Panc1 (cell line): Measurements from ENCODE around the gene DGCR8. TPM values are rescaled to one million over a fixed set of nuclear protein-coding genes. Genes with fewer than 3 reads are reported as not detected.

ENCODE experiments used
- ATAC-seq: fragments of 200-7000 bp; cut with Tn5 transposase; 2 replicates; pipeline ENCODE4 v1.9.1; 2020; ENCODE audit warnings: mild to moderate bottlenecking, moderate library complexity
- BruUV-seq: library from RNA; stranded (reverse); fragments of 400-500 nt; replicated peaks from 2 replicates; lab custom pipeline; 2021; lab: Mats Ljungman, UMichigan
- CTCF ChIA-PET: fragments of 300-600 bp; sonication (Branson Sonifier 250); formaldehyde crosslinking; loops from one replicate; lab custom pipeline; 2022; ENCODE audit warnings: antibody characterized with exemption; lab: Charles Lee
- POLR2A ChIA-PET: fragments of 300-600 bp; sonication (Branson Sonifier 250); formaldehyde crosslinking; loops from one replicate; lab custom pipeline; 2022; ENCODE audit warnings: antibody characterized with exemption; lab: Charles Lee
- DNase-seq: peaks from one replicate; pipeline ENCODE4 v3.0.0-alpha.2; 2010; ENCODE audit warnings: low read depth, low spot score
- H3K27ac ChIP-seq: 2 replicates; pipeline ENCODE4 v1.5.1; 2011; ENCODE audit warnings: mild to moderate bottlenecking, low read length, inconsistent platforms
- H3K27me3 ChIP-seq: fragments of 200-500 bp; sonication (Bioruptor generic); 2 replicates; pipeline ENCODE4 v1.6.0; 2014; ENCODE audit warnings: low read length, inconsistent platforms; ENCODE audit not compliant: control insufficient read depth, insufficient read depth
- H3K36me3 ChIP-seq: fragments of 200-500 bp; sonication (Bioruptor generic); 2 replicates; pipeline ENCODE4 v1.5.1; 2014; ENCODE audit warnings: inconsistent platforms, mild to moderate bottlenecking, low read length, moderate library complexity; ENCODE audit not compliant: control insufficient read depth, insufficient read depth
- H3K4me1 ChIP-seq: 2 replicates; pipeline ENCODE4 v1.5.1; 2011; ENCODE audit warnings: inconsistent platforms, mild to moderate bottlenecking, low read length, moderate library complexity; ENCODE audit not compliant: control insufficient read depth, insufficient read depth
- H3K4me3 ChIP-seq, 2 experiments: 2 replicates each; pipeline ENCODE4 v1.5.1; 2011 to 2012; ENCODE audit warnings: low read depth in 2 of 2, low read length in 2 of 2, mild to moderate bottlenecking in 2 of 2, inconsistent platforms in 1 of 2, moderate library complexity in 1 of 2
- H3K9me3 ChIP-seq: fragments of 200-500 bp; sonication (Bioruptor generic); 2 replicates; pipeline ENCODE4 v1.5.1; 2014; ENCODE audit warnings: low read depth, mild to moderate bottlenecking, inconsistent platforms, low read length, moderate library complexity; ENCODE audit not compliant: control insufficient read depth, insufficient read depth
- CTCF ChIP-seq: fragments of 450-650 bp; IDR thresholded peaks from 2 replicates; pipeline ENCODE4 v1.5.1; 2017; ENCODE audit warnings: mild to moderate bottlenecking
- POLR2AphosphoS5 ChIP-seq: IDR thresholded peaks from 2 replicates; pipeline ENCODE4 v1.6.1; 2012; ENCODE audit warnings: mild to moderate bottlenecking, low read depth, low read length, moderate library complexity
- REST ChIP-seq, 2 experiments: IDR thresholded peaks; 2 replicates each; pipeline ENCODE4 v1.6.1; 2011 to 2012; ENCODE audit warnings: low read depth in 2 of 2, control low read depth in 1 of 2, low read length in 1 of 2, mild to moderate bottlenecking in 1 of 2, moderate library complexity in 1 of 2; ENCODE audit not compliant: insufficient read depth in 1 of 2
- SIN3A ChIP-seq: IDR thresholded peaks from 2 replicates; pipeline ENCODE4 v1.6.1; 2012; ENCODE audit warnings: low read depth, mild to moderate bottlenecking, low read length, moderate library complexity, borderline replicate concordance; ENCODE audit not compliant: insufficient read depth
- TCF7L2 ChIP-seq: IDR thresholded peaks from 2 replicates; pipeline ENCODE4 v1.6.1; 2011; ENCODE audit warnings: mild to moderate bottlenecking, low read depth, low read length, inconsistent platforms
- in situ Hi-C: cut with HindIII; loops from 2 replicates; pipeline ENCODE4 v1.10.0; 2016; ENCODE audit warnings: low sequenced_read_pairs, low pct_unique_long_range_greater_than_20kb
- intact Hi-C: fragments of 100-400 bp; cut with micrococcal nuclease; formaldehyde crosslinking; loops from one replicate; pipeline ENCODE4 v1.10.0; 2022; ENCODE audit not compliant: unreplicated experiment
- total RNA-seq: library from RNA; stranded (reverse); gene quantifications from one replicate; pipeline ENCODE4 v1.2.1, GENCODE V29; 2021; ENCODE audit not compliant: unreplicated experiment

Gene DGCR8
- total RNA-seq, 1 experiment from 2014 or later = 35.0 TPM

- no peaks in the 10 kb centered on the region for H3K9me3 ChIP-seq
- CTCF ChIA-PET = no interaction called here
- BruUV-seq = no TSS peak
- peaks cover 2% of the 10 kb centered on the region; the same call in 1 of the 2 replicates for H3K36me3 ChIP-seq
- intact Hi-C loops = no loop called here
- TF ChIP-seq TCF7L2 (no peak), SIN3A (no peak), CTCF (no peak)
- no peak overlapping the region for H3K27ac ChIP-seq
- no peak overlapping the region for H3K4me3 ChIP-seq
- no peak for DNase-seq
- no peaks in the 10 kb centered on the region; the same call in 1 of the 2 replicates for H3K4me1 ChIP-seq
- ATAC-seq = no peak
- POLR2A ChIA-PET = no interaction called here
- in situ Hi-C loops = no loop called here
- H3K27me3 ChIP-seq = no peaks in the 10 kb centered on the region
Observed at GRCh38 chr22:20129747-20130014, 49.6 kb downstream of the DGCR8 start.

GRCh38 chr22:20130319-20130718, 50.3 kb downstream of the DGCR8 start:
- Histone ChIP-seq H3K9me3 (no peaks in the 10 kb centered on the region), H3K36me3 (peaks cover 2% of the 10 kb centered on the region; the same call in 1 of the 2 replicates), H3K4me3 (no peak overlapping the region), H3K27ac (no peak overlapping the region), H3K27me3 (no peaks in the 10 kb centered on the region), H3K4me1 (no peaks in the 10 kb centered on the region; the same call in 1 of the 2 replicates)
- ATAC-seq (no peak; the same call in 1 of the 2 replicates), DNase-seq (no peak)
- in situ Hi-C loops = no loop called here
- POLR2A ChIA-PET = no interaction called here
- no peak for TF ChIP-seq REST (IDR thresholded peaks at IDR 0.05; ENCODE audit: insufficient read depth in 1 of 2, low read depth in 2 of 2, low read length in 1 of 2)
- TF ChIP-seq POLR2AphosphoS5 = no peak
- TF ChIP-seq SIN3A = no peak
- TF ChIP-seq CTCF = no peak
- TF ChIP-seq TCF7L2 = no peak
- CTCF ChIA-PET = no interaction called here
- intact Hi-C loops = no loop called here
- BruUV-seq = no TSS peak
